Activated CD4-positive, alpha-beta memory T cell treated with anti-CD3 and anti-CD28 coated beads for 36 hours (primary cell): ENCODE measurements around the gene PLCB4. TPM values are rescaled to one million over a fixed set of nuclear protein-coding genes. Genes with fewer than 3 reads are reported as not detected.

Source experiments
- CTCF ChIA-PET: fragments of 350-600 bp; sonication (Branson Sonifier 250); formaldehyde crosslinking; loops from one replicate; lab custom pipeline; 2021; ENCODE audit warnings: antibody characterized with exemption, inconsistent platforms; lab: Charles Lee
- POLR2A ChIA-PET: fragments of 350-600 bp; sonication (Branson Sonifier 250); formaldehyde crosslinking; loops from one replicate; lab custom pipeline; 2021; ENCODE audit warnings: antibody characterized with exemption; lab: Charles Lee
- DNase-seq: peaks from one replicate; pipeline ENCODE4 v3.0.0-alpha.2; 2020
- H3K27ac Mint-ChIP-seq: one replicate; pipeline ENCODE4 v1.8.0; 2021; ENCODE audit warnings: mixed read lengths
- H3K27me3 Mint-ChIP-seq: one replicate; pipeline ENCODE4 v1.8.0; 2021; ENCODE audit warnings: mixed read lengths
- H3K36me3 Mint-ChIP-seq: one replicate; pipeline ENCODE4 v1.8.0; 2021; ENCODE audit warnings: mixed read lengths
- H3K4me1 Mint-ChIP-seq: one replicate; pipeline ENCODE4 v1.8.0; 2021; ENCODE audit warnings: low read depth, mixed read lengths
- H3K4me3 Mint-ChIP-seq: one replicate; pipeline ENCODE4 v1.8.0; 2021; ENCODE audit warnings: mild to moderate bottlenecking, mixed read lengths
- H3K9me3 Mint-ChIP-seq: one replicate; pipeline ENCODE4 v1.8.0; 2021; ENCODE audit warnings: mixed read lengths
- intact Hi-C: fragments of 100-400 bp; cut with micrococcal nuclease; formaldehyde crosslinking; loops from one replicate; pipeline ENCODE4 v1.15.1; 2023
- total RNA-seq, 2 experiments: library from RNA; stranded (reverse); gene quantifications; one replicate each; pipeline ENCODE4 v1.2.3, GENCODE V29; 2021

The PLCB4 gene
- total RNA-seq, 2 experiments from 2014 or later: not detected

- Mint-ChIP-seq H3K27ac (no peak overlapping the region), H3K9me3 (peaks cover 14% of the 10 kb centered on the region), H3K4me1 (no peaks in the 10 kb centered on the region), H3K36me3 (no peaks in the 10 kb centered on the region), H3K4me3 (no peak overlapping the region), H3K27me3 (no peaks in the 10 kb centered on the region)
- intact Hi-C loops: no loop called here
- POLR2A ChIA-PET: no interaction called here
- DNase-seq: no peak
- CTCF ChIA-PET: no interaction called here
Observed at GRCh38 chr20:9139106-9139833, 70.4 kb downstream of the PLCB4 start.

DNA sequence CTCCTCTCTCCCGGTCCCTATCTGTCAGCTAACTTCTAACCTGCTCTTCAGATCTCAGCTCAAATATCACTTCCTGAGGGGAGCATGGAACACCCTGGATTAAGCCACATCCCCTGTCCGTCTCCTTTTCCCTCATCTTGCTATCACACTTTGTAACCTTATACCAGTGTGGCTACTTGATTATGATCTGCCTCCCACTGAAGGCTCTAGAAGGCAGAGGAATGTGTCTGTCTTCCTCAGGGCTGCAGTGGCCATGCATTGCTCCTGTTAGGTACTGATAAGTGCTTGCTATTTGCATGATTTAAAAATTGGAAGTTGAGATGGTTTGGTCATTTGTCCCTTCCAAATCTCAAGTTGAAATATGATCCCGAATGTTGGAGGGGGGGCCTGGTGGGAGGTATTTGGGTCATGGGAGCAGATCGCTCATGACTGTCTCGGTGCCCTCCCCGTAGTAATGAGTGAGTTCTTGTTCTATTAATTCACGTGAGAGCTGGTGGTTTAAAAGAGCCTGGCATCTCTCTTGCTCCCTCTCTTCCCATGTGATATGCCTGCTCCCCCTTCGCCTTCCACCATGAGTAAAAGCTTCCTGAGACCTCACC, 71.4 kb downstream of the PLCB4 start:
- H3K36me3 Mint-ChIP-seq: no peaks in the 10 kb centered on the region
- H3K27me3 Mint-ChIP-seq: no peaks in the 10 kb centered on the region
- H3K9me3 Mint-ChIP-seq: peaks cover 14% of the 10 kb centered on the region
- no peak overlapping the region for H3K27ac Mint-ChIP-seq
- ChIA-PET POLR2A (no interaction called here), CTCF (no interaction called here)
- no peak overlapping the region for H3K4me3 Mint-ChIP-seq
- no peak for DNase-seq
- no peaks in the 10 kb centered on the region for H3K4me1 Mint-ChIP-seq
- intact Hi-C loops: no loop called here

DNA sequence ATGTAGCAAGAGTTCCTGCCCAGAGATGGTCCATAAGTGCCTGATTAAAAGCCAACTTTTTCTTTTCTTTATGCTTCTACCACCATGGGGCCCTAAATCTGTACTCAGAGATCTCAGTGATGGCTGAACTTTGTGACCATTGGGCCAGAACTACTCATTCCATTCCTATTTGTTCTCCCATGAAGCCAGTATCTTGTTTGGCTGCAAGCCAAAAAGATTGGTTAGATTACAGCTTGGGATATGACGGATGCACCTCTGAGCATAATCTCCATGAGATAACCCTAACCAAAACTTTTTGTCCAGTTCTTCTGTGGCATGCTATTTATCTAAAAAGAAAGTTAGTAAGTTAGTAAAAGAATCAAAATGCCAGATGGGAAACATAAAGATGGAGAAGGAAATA, 72.2 kb downstream of the PLCB4 start:
- ChIA-PET CTCF (no interaction called here), POLR2A (no interaction called here)
- Mint-ChIP-seq H3K27ac (no peak overlapping the region), H3K4me1 (no peaks in the 10 kb centered on the region), H3K36me3 (no peaks in the 10 kb centered on the region), H3K9me3 (peaks cover 12% of the 10 kb centered on the region), H3K27me3 (no peaks in the 10 kb centered on the region), H3K4me3 (no peak overlapping the region)
- intact Hi-C loops: no loop called here
- DNase-seq: no peak

DNA sequence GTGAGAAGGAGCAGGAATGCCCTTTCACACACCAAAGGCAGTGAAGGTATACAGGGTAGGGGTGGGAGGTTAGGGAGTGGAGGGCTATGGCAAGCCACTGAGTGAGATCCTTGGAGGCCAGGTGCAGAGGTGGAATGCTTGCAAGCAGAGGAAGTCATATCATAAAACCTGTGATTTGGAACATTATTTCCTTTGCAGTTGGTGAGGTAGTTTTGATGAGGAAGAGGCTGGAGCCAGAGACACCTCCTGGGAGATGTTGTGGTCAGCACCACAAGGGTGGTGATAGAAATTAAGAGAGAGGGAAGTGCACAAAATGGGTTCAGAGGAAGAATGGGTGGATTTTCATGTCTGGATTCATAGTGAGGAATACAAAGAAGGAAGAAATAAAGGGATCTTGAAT, 73.0 kb downstream of the PLCB4 start:
- Mint-ChIP-seq H3K9me3 (peaks cover 11% of the 10 kb centered on the region), H3K27me3 (no peaks in the 10 kb centered on the region), H3K36me3 (no peaks in the 10 kb centered on the region), H3K4me3 (no peak overlapping the region), H3K4me1 (no peaks in the 10 kb centered on the region), H3K27ac (no peak overlapping the region)
- ChIA-PET POLR2A (no interaction called here), CTCF (no interaction called here)
- DNase-seq: no peak
- intact Hi-C loops: no loop called here

DNA sequence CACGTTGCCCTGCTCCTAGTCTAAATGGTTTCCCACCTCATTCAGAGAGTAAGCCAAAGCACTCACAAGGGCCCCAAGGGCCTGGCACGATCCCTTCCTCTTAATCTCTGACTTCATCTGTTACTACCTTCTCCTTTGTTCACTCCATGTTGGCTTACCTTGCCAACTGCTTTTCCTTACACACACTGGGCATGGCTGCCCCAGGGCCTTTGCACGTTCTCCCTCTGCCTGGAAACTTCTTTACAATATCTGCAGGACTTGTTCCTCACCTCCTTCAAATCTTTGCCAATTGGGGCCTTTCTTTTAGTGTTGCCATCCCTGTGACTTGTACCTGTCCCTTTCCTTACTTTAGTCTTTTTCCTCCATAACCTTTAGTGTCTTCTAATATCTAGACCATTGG, 73.9 kb downstream of the PLCB4 start:
- no peak for DNase-seq
- CTCF ChIA-PET: no interaction called here
- Mint-ChIP-seq H3K4me3 (no peak overlapping the region), H3K4me1 (no peaks in the 10 kb centered on the region), H3K36me3 (no peaks in the 10 kb centered on the region), H3K27ac (no peak overlapping the region), H3K27me3 (no peaks in the 10 kb centered on the region), H3K9me3 (peaks cover 11% of the 10 kb centered on the region)
- POLR2A ChIA-PET: no interaction called here
- intact Hi-C loops: no loop called here

DNA sequence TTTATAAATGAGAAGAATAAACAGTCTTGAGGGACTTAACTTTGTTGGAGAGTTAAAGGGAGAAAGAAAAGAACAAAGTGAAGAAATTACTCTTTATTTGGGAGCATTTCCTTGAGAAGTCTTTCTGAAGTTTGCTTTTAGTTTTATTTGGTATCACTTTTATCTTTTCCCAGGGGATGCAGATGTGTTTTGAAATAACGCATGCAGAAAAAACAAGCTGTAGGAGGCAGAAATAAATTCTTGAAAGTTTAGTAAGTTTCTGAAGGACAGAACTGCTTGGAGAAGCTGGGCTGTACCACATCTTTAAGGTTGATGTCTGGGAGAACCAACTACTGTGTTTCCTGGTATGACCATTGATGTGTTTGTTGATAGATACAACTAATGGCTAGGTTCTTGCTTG, 75.0 kb downstream of the PLCB4 start:
- Mint-ChIP-seq H3K27me3 (no peaks in the 10 kb centered on the region), H3K4me3 (no peak overlapping the region), H3K27ac (no peak overlapping the region), H3K4me1 (no peaks in the 10 kb centered on the region), H3K36me3 (no peaks in the 10 kb centered on the region), H3K9me3 (peaks cover 9% of the 10 kb centered on the region)
- POLR2A ChIA-PET: no interaction called here
- no peak for DNase-seq
- CTCF ChIA-PET: no interaction called here
- intact Hi-C loops: no loop called here

DNA sequence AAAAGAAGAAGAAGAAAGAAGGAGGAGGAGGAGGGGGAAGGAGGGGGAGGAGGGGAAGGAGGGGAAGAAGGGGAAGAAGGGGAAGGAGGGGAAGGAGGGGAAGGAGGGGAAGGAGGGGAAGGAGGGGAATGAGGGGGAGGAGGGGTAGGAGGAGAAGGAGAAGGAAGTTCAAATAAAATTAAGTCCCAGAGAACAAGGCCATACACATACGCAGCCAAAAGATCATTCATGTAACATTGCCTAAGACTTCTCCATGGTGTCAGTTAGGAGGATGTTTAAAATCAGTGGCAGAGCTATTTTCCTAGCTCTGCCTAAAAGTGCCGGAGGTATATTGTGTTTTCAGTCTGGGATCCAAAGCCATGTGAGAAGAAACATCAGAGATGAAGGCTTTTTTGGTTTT, 75.8 kb downstream of the PLCB4 start:
- no peak overlapping the region for H3K4me3 Mint-ChIP-seq
- no peak overlapping the region for H3K27ac Mint-ChIP-seq
- ChIA-PET CTCF (no interaction called here), POLR2A (no interaction called here)
- H3K36me3 Mint-ChIP-seq: no peaks in the 10 kb centered on the region
- no peaks in the 10 kb centered on the region for H3K4me1 Mint-ChIP-seq
- DNase-seq: no peak
- H3K9me3 Mint-ChIP-seq: peaks cover 9% of the 10 kb centered on the region
- intact Hi-C loops: no loop called here
- H3K27me3 Mint-ChIP-seq: no peaks in the 10 kb centered on the region

GRCh38 chr20:9145142-9145541, 76.3 kb downstream of the PLCB4 start:
- ChIA-PET POLR2A (no interaction called here), CTCF (no interaction called here)
- Mint-ChIP-seq H3K9me3 (peaks cover 6% of the 10 kb centered on the region), H3K4me3 (no peak overlapping the region), H3K4me1 (no peaks in the 10 kb centered on the region), H3K36me3 (no peaks in the 10 kb centered on the region), H3K27ac (no peak overlapping the region), H3K27me3 (no peaks in the 10 kb centered on the region)
- no peak for DNase-seq
- intact Hi-C loops: no loop called here

- Mint-ChIP-seq H3K9me3 (peaks cover 5% of the 10 kb centered on the region), H3K36me3 (no peaks in the 10 kb centered on the region), H3K27me3 (no peaks in the 10 kb centered on the region), H3K4me1 (no peaks in the 10 kb centered on the region), H3K4me3 (no peak overlapping the region), H3K27ac (no peak overlapping the region)
- ChIA-PET CTCF (no interaction called here), POLR2A (no interaction called here)
- intact Hi-C loops: no loop called here
- no peak for DNase-seq
Observed at GRCh38 chr20:9146649-9147048, 77.8 kb downstream of the PLCB4 start.

DNA sequence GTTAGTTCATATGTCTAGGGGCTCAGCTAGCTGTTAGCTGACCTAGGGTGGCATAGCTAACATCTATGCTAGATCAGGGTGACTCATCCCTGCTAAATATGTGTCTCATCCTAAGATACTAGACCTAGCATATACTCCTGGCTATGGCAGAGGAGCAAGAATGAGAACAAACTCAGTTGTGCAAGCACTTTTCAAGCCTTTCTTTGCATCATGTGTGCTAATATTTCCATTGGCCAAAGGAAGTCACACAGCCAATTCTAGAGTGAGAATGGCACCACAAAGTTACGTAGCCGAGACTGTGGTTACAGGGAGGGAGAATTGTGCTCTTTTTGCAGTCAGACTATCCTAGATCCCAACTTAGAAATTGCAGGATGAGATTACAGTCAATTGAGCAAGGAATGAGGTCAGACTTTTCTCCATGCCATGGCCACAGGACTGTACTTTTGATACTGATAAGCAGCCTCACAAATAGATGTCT, 78.7 kb downstream of the PLCB4 start:
- H3K27me3 Mint-ChIP-seq: no peaks in the 10 kb centered on the region
- intact Hi-C loops: no loop called here

GRCh38 chr20:9148291-9148690, 79.4 kb downstream of the PLCB4 start:
- H3K4me1 Mint-ChIP-seq: no peaks in the 10 kb centered on the region
- no peaks in the 10 kb centered on the region for H3K36me3 Mint-ChIP-seq
- ChIA-PET POLR2A (no interaction called here), CTCF (no interaction called here)
- intact Hi-C loops: no loop called here
- no peak overlapping the region for H3K4me3 Mint-ChIP-seq
- no peaks in the 10 kb centered on the region for H3K27me3 Mint-ChIP-seq
- H3K27ac Mint-ChIP-seq: no peak overlapping the region
- peaks cover 8% of the 10 kb centered on the region for H3K9me3 Mint-ChIP-seq
- no peak for DNase-seq

More for the DNA sequence above, 78.7 kb downstream of the PLCB4 start:
- no peak for DNase-seq
- no peak overlapping the region for H3K27ac Mint-ChIP-seq
- no peaks in the 10 kb centered on the region for H3K4me1 Mint-ChIP-seq
- ChIA-PET POLR2A (no interaction called here), CTCF (no interaction called here)
- H3K4me3 Mint-ChIP-seq: no peak overlapping the region
- H3K36me3 Mint-ChIP-seq: no peaks in the 10 kb centered on the region
- peaks cover 8% of the 10 kb centered on the region for H3K9me3 Mint-ChIP-seq

- H3K4me3 Mint-ChIP-seq: no peak overlapping the region
- ChIA-PET CTCF (no interaction called here), POLR2A (no interaction called here)
- H3K27ac Mint-ChIP-seq: no peak overlapping the region
- intact Hi-C loops: no loop called here
- DNase-seq: no peak
- H3K4me1 Mint-ChIP-seq: no peaks in the 10 kb centered on the region
- no peaks in the 10 kb centered on the region for H3K27me3 Mint-ChIP-seq
- no peaks in the 10 kb centered on the region for H3K36me3 Mint-ChIP-seq
- H3K9me3 Mint-ChIP-seq: peaks cover 10% of the 10 kb centered on the region
Observed at GRCh38 chr20:9149087-9149486, 80.2 kb downstream of the PLCB4 start.

- Mint-ChIP-seq H3K27ac (no peak overlapping the region), H3K36me3 (no peaks in the 10 kb centered on the region), H3K4me3 (no peak overlapping the region), H3K27me3 (no peaks in the 10 kb centered on the region), H3K4me1 (no peaks in the 10 kb centered on the region), H3K9me3 (peaks cover 10% of the 10 kb centered on the region)
- intact Hi-C loops: no loop called here
- no peak for DNase-seq
- ChIA-PET CTCF (no interaction called here), POLR2A (no interaction called here)
Observed at GRCh38 chr20:9149796-9150195, 80.9 kb downstream of the PLCB4 start.
